Transverse colon (tissue), 4 donors: Measurements from ENCODE around the gene D2HGDH. TPM values are rescaled to one million over a fixed set of nuclear protein-coding genes. Genes with fewer than 3 reads are reported as not detected.

Experiments
- DNase-seq: peaks from one replicate; pipeline ENCODE4 v3.0.0-alpha.2; 2019
- H3K27ac ChIP-seq, 4 donors: fragments of 200-600 bp; sonication (generic); 2 replicates each; pipeline ENCODE4 v1.5.1; 2016 to 2018; ENCODE audit warnings: inconsistent platforms in 4 of 4
- H3K27me3 ChIP-seq: fragments of 200-600 bp; sonication (generic); 2 replicates; pipeline ENCODE4 v1.5.1; 2017; ENCODE audit warnings: inconsistent platforms
- H3K36me3 ChIP-seq, 4 donors: fragments of 200-600 bp; sonication (generic); 2 replicates each; pipeline ENCODE4 v1.5.1; 2017 to 2019; ENCODE audit warnings: inconsistent platforms in 4 of 4
- H3K4me1 ChIP-seq, 4 donors: fragments of 200-600 bp; sonication (generic); 2 replicates each; pipeline ENCODE4 v1.5.1; 2017 to 2020; ENCODE audit warnings: inconsistent platforms in 4 of 4
- H3K4me3 ChIP-seq, 4 donors: fragments of 200-600 bp; sonication (generic); 1 replicate in 1 of 4; 2 replicates in 3 of 4; pipeline versions ENCODE4 v1.5.1 to v1.6.1; 2017 to 2019; ENCODE audit warnings: inconsistent platforms in 4 of 4
- H3K9me3 ChIP-seq, 2 donors: fragments of 200-600 bp; sonication (generic); 2 replicates each; pipeline ENCODE4 v1.5.1; 2017 to 2019; ENCODE audit warnings: inconsistent platforms in 2 of 2
- CTCF ChIP-seq, 5 experiments: fragments of 200-600 bp in 3 of 5; fragments of 450-650 bp in 2 of 5; sonication (generic) in 3 of 5; IDR thresholded peaks; 1 replicate in 2 of 5; 2 replicates in 3 of 5; pipeline ENCODE4 v1.5.1; 2016 to 2017; ENCODE audit warnings: antibody characterized with exemption in 5 of 5, inconsistent platforms in 3 of 5, mild to moderate bottlenecking in 2 of 5, moderate library complexity in 1 of 5
- EP300 ChIP-seq: sonication (generic); formaldehyde crosslinking; IDR thresholded peaks from one replicate; pipeline ENCODE4 v1.6.1; 2017; ENCODE audit warnings: antibody characterized with exemption, low read depth
- POLR2A ChIP-seq: fragments of 450-650 bp; IDR thresholded peaks from one replicate; pipeline ENCODE4 v1.6.1; 2016; ENCODE audit warnings: antibody characterized with exemption, mild to moderate bottlenecking, moderate library complexity
- POLR2AphosphoS5 ChIP-seq, 3 donors: sonication (generic); formaldehyde crosslinking; IDR thresholded peaks; one replicate each; pipeline ENCODE4 v1.6.1; 2016; ENCODE audit warnings: antibody characterized with exemption in 3 of 3
- WGBS, 2 donors: methylation state at CpG; one replicate each; pipeline ENCODE4 v1.1.5; 2018; ENCODE audit warnings: low coverage in 1 of 2; 5-methylcytosine and 5-hydroxymethylcytosine counted together
- in situ Hi-C, 4 donors: fragments of 200-750 bp; cut with MboI; loops; one replicate each; pipeline versions ENCODE4 v1.15.0 to v1.15.1; 2017; ENCODE audit warnings: low sequenced_read_pairs in 3 of 4, low pct_ligation_motif_present in 1 of 4, low pct_unique_long_range_greater_than_20kb in 1 of 4
- intact Hi-C: fragments of 100-400 bp; cut with DNase I; formaldehyde crosslinking; loops from one replicate; pipeline ENCODE4 v1.15.1; 2023; ENCODE audit warnings: low total_unique reads
- total RNA-seq, 4 donors: library from RNA; depleted of rRNA; stranded (reverse); fragments of >200 nt; gene quantifications; one replicate each; pipeline ENCODE4 v1.1.0, GENCODE V29; 2016

Gene D2HGDH
- total RNA-seq, 4 donors from 2014 or later: 53.2 to 150 (median 55.5) TPM

DNA sequence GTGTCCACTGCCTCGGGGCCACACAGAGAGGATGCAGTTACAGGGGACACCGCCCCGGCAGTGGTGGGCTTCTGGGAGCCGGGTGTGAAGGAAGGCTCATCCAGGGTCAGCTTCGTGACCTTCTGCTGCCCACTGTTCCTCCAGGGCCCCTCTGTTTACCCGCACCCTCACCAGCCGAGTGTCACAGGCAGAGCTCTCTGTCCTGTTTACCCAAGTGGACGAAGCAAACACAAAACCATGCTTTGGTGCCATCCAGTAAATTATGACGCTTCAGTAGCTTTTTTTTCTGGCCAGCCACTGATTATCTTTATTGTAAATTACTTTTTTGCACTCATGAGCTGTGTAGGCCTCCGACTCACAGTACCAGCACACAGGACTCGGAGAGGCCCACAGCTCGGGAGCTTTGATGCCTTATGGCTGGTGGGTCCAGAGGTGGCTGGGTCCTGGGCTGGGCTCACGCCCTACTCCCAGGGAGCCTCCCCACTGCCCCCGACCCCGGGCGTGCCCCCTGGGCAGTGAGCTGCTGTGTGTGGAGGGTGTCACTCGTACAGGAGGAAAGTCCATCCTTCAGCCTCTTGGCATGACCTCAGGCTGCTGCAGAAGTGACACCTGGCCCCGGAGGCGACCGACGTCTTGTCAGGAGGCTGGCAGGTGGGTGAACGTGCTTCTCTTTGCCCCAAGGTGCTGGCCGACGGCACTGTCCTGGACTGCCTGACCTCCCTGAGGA, 9.8 kb downstream of the D2HGDH start:
- intact Hi-C loops (no loop called here), in situ Hi-C loops (no loop called here)
- DNase-seq: no peak
- Histone ChIP-seq H3K4me3 (no peak overlapping the region), H3K9me3 (no peaks in the 10 kb centered on the region), H3K36me3 (peaks cover 0 to 22% (median 7%) of the 10 kb centered on the region in 4 donors), H3K27me3 (no peaks in the 10 kb centered on the region), H3K27ac (no peak overlapping the region), H3K4me1 (no peaks in the 10 kb centered on the region)
- no peak for TF ChIP-seq CTCF (IDR thresholded peaks at IDR 0.05)
- TF ChIP-seq POLR2A: no peak
- no peak for TF ChIP-seq EP300
- no peak for TF ChIP-seq POLR2AphosphoS5 (IDR thresholded peaks at IDR 0.05)
- 92% methylated on average over 24 of the region's 24 CpGs; no CpG with 5 or more reads in 1 of the 2 donors for WGBS, 2 donors

GRCh38 chr2:241745276-241745675, 10.8 kb downstream of the D2HGDH start:
- no peak for DNase-seq
- in situ Hi-C loops: no loop called here
- Histone ChIP-seq H3K27ac (no peak overlapping the region), H3K36me3 (peaks cover 0 to 22% (median 7%) of the 10 kb centered on the region in 4 donors), H3K9me3 (no peaks in the 10 kb centered on the region), H3K4me3 (no peak overlapping the region), H3K27me3 (no peaks in the 10 kb centered on the region), H3K4me1 (no peaks in the 10 kb centered on the region)
- 89 to 100% methylated on average over 1 to 13 of the region's 13 CpGs for WGBS, 2 donors
- TF ChIP-seq EP300: no peak
- TF ChIP-seq POLR2A: no peak
- TF ChIP-seq POLR2AphosphoS5 (IDR thresholded peaks at IDR 0.05): no peak
- no peak for TF ChIP-seq CTCF (IDR thresholded peaks at IDR 0.05)
- intact Hi-C loops: no loop called here

DNA sequence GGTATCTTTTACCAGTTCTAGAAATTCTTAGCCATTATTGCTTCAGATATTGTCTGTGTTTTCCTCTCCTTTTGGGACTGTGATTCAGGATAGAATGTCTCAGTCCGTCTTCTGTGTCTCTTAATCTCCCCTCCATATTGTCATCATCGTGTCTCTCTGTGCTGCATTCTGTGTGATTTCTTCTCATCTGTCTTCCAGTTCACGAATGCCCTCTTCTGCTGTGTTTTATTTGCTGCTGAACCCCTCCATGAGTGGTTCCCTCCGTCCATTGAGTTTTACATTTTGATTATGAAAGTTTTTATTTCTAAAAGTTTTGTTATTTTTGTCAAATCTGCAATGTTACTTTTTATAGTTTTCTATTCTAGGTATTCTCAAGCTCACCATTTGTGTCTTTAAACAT, 11.7 kb downstream of the D2HGDH start:
- in situ Hi-C loops (no loop called here), intact Hi-C loops (no loop called here)
- Histone ChIP-seq H3K4me3 (no peak overlapping the region), H3K36me3 (peaks cover 0 to 22% (median 7%) of the 10 kb centered on the region in 4 donors), H3K4me1 (no peaks in the 10 kb centered on the region), H3K27me3 (no peaks in the 10 kb centered on the region), H3K9me3 (no peaks in the 10 kb centered on the region), H3K27ac (no peak overlapping the region)
- no peak for TF ChIP-seq POLR2A
- no peak for DNase-seq
- WGBS, 2 donors: 96 to 100% methylated on average over 4 of the region's 4 CpGs

DNA sequence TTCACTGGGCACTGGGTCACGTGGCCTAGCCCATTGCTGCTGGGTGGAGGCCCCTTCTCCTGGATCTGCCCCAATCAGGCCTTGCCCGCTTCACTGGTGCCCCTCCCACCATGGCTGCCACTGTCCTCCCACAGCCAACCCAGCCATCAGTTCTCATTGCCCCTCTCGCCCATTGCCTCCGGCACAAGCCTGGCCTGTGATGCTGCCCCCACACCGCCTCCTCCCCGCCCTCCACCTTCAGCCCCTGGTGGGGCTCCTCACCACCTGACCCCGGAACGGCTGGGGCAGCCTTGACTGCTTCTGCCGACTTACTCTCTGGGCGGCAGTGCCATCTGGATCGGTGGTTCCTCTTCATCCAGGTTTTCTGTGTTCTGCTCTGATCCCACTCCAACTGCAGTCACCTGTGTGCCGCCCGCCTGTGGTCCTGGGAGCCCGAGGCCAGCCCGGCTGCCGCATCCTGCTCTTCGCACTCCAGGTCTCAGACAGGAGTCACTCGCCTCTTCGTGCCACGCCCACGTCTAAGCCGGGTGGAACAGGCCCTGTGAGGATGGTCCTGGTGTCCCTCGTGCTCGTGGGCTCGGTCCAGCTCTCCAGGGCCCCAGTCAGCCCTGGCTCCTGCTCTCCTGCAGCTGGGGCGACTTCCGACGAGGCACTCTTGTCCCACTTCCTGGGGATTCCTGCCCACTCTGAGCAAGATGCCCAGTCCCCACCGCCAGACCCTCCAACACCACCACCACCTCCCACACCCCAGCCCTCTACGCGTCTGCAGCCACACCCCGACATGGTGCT, 14.2 kb downstream of the D2HGDH start:
- Histone ChIP-seq H3K4me3 (no peak overlapping the region), H3K9me3 (no peaks in the 10 kb centered on the region), H3K4me1 (no peaks in the 10 kb centered on the region), H3K27ac (no peak overlapping the region), H3K27me3 (no peaks in the 10 kb centered on the region), H3K36me3 (peaks cover 0 to 18% (median 7%) of the 10 kb centered on the region in 4 donors)
- no peak for TF ChIP-seq POLR2A
- no peak for TF ChIP-seq EP300
- TF ChIP-seq CTCF (IDR thresholded peaks at IDR 0.05): no peak
- DNase-seq: no peak
- in situ Hi-C loops (no loop called here), intact Hi-C loops (no loop called here)
- WGBS, 2 donors: 88 to 97% methylated on average over 6 to 32 of the region's 32 CpGs
